Endothelial cell of umbilical vein (primary cell): ENCODE results near the gene KIFAP3.

Experiments
- EZH2 ChIP-seq: IDR thresholded peaks from 2 replicates; pipeline ENCODE4 v1.6.1; 2012; ENCODE audit warnings: borderline replicate concordance, low read depth, mild to moderate bottlenecking, moderate library complexity, low read length, inconsistent platforms; ENCODE audit not compliant: severe bottlenecking
- FOS ChIP-seq: IDR thresholded peaks from 2 replicates; pipeline ENCODE4 v1.6.1; 2011; ENCODE audit warnings: mild to moderate bottlenecking, low read length, moderate library complexity, borderline replicate concordance; ENCODE audit not compliant: insufficient read depth
- GATA2 ChIP-seq: IDR thresholded peaks from 2 replicates; pipeline ENCODE4 v1.7.0; 2011; ENCODE audit warnings: low read depth, mild to moderate bottlenecking, moderate library complexity, mixed read lengths, low read length; ENCODE audit not compliant: insufficient read length, insufficient read depth
- MYC ChIP-seq: IDR thresholded peaks from one replicate; pipeline ENCODE4 v1.6.1; 2011; ENCODE audit warnings: mild to moderate bottlenecking, low read depth, low read length
- POLR2A ChIP-seq: IDR thresholded peaks from 2 replicates; pipeline ENCODE4 v1.6.1; 2012; ENCODE audit warnings: low read depth, mild to moderate bottlenecking, control low read depth, low read length
- POLR2AphosphoS5 ChIP-seq: IDR thresholded peaks from 2 replicates; pipeline ENCODE4 v1.6.1; 2012; ENCODE audit warnings: low read depth, mild to moderate bottlenecking, control low read depth, low read length, moderate library complexity; ENCODE audit not compliant: insufficient read depth
- TF ChIP-seq, protein P1 (sequence below), 2 donors: IDR thresholded peaks; 1 replicate in 1 of 2; 2 replicates in 1 of 2; pipeline ENCODE4 v1.5.1; 2011; ENCODE audit warnings: low read length in 2 of 2, mild to moderate bottlenecking in 2 of 2, moderate library complexity in 2 of 2, control low read depth in 1 of 2, inconsistent platforms in 1 of 2, low read depth in 1 of 2; ENCODE audit not compliant: insufficient read depth in 1 of 2; ENCODE audit errors: extremely low read depth in 1 of 2

DNA sequence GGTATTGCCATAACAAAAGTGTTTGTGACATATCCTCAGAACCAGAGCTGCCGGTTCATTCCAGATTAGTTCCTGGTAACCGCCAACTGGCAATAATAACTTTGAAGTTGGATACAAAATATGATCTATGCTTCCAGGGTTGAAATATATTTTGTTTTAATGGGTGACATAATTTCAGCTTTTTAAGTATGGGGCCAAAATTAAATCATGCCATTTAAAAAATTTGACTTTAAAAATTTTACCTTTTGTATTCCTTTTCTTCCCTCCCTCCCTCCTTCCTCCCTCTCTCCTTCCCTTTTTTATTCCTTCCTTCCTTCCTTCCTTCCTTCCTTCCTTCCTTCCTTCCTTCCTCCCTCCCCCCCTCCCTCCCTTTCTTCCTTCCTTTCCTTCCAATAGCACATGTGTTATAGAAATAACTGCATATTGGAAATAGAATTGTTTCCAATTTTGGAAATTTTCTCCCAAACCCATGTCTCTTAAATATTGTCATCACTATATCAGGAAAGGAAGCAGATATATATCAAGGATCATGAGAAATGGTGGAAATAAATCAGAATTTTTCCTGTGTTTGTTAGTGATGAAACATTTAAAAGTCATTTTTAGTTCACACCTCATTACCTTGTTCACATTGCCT is 12.0 kb upstream of the KIFAP3 start:
- TF ChIP-seq, protein P1, sequence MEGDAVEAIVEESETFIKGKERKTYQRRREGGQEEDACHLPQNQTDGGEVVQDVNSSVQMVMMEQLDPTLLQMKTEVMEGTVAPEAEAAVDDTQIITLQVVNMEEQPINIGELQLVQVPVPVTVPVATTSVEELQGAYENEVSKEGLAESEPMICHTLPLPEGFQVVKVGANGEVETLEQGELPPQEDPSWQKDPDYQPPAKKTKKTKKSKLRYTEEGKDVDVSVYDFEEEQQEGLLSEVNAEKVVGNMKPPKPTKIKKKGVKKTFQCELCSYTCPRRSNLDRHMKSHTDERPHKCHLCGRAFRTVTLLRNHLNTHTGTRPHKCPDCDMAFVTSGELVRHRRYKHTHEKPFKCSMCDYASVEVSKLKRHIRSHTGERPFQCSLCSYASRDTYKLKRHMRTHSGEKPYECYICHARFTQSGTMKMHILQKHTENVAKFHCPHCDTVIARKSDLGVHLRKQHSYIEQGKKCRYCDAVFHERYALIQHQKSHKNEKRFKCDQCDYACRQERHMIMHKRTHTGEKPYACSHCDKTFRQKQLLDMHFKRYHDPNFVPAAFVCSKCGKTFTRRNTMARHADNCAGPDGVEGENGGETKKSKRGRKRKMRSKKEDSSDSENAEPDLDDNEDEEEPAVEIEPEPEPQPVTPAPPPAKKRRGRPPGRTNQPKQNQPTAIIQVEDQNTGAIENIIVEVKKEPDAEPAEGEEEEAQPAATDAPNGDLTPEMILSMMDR (IDR thresholded peaks at IDR 0.05; ENCODE audit: extremely low read depth in 1 of 2, insufficient read depth in 1 of 2, low read depth in 1 of 2, low read length in 2 of 2) = no peak
- TF ChIP-seq POLR2AphosphoS5 = no peak
- no peak for TF ChIP-seq GATA2
- no peak for TF ChIP-seq POLR2A
- no peak for TF ChIP-seq MYC
- TF ChIP-seq EZH2 = no peak
- no peak for TF ChIP-seq FOS
